RWPE2 (cell line): ENCODE data around the gene CYP4F3.
A peak's percentile ranks its signal among the peaks of the same experiment; 100 is the strongest.

Experiments
- ATAC-seq: fragments of 200-7000 bp; cut with Tn5 transposase; 3 replicates; pipeline ENCODE4 v1.9.1; 2021; ENCODE audit warnings: low read depth
- DNase-seq: peaks from one replicate; pipeline ENCODE4 v3.0.0-alpha.2; 2020; ENCODE audit warnings: low spot score
- H3K27ac ChIP-seq: fragments of 450-650 bp; 2 replicates; pipeline ENCODE4 v1.5.1; 2017; ENCODE audit warnings: mild to moderate bottlenecking; ENCODE audit not compliant: poor library complexity, severe bottlenecking
- H3K27me3 ChIP-seq: fragments of 250-450 bp; sonication (Bioruptor Pico); 2 replicates; pipeline ENCODE4 v1.5.1; 2021; ENCODE audit warnings: mild to moderate bottlenecking, moderate library complexity; ENCODE audit not compliant: insufficient read depth, poor library complexity, severe bottlenecking
- H3K36me3 ChIP-seq: fragments of 250-450 bp; sonication (Bioruptor Pico); 2 replicates; pipeline ENCODE4 v1.5.1; 2020; ENCODE audit warnings: low read depth, mild to moderate bottlenecking, moderate library complexity
- H3K4me1 ChIP-seq: fragments of 250-450 bp; sonication (Bioruptor Pico); 2 replicates; pipeline ENCODE4 v1.5.1; 2021; ENCODE audit warnings: mild to moderate bottlenecking, moderate library complexity; ENCODE audit not compliant: insufficient read depth, poor library complexity, severe bottlenecking
- H3K4me3 ChIP-seq: fragments of 250-450 bp; sonication (Bioruptor Pico); 2 replicates; pipeline ENCODE4 v1.5.1; 2021; ENCODE audit warnings: mild to moderate bottlenecking, moderate library complexity; ENCODE audit not compliant: severe bottlenecking
- H3K9me3 ChIP-seq: fragments of 250-450 bp; sonication (Bioruptor Pico); 2 replicates; pipeline ENCODE4 v1.5.1; 2021; ENCODE audit warnings: mild to moderate bottlenecking, moderate library complexity; ENCODE audit not compliant: severe bottlenecking
- CTCF ChIP-seq: fragments of 450-650 bp; IDR thresholded peaks from one replicate; pipeline ENCODE4 v1.5.1; 2017; ENCODE audit warnings: mild to moderate bottlenecking, moderate library complexity; ENCODE audit not compliant: poor library complexity, severe bottlenecking

CYP4F3 gene

GRCh38 chr19:15684828-15685227 is 44.1 kb downstream of the CYP4F3 start:
- H3K27me3 ChIP-seq = no peaks in the 10 kb centered on the region
- H3K27ac ChIP-seq = no peak overlapping the region
- no peak for TF ChIP-seq CTCF
- H3K9me3 ChIP-seq = no peaks in the 10 kb centered on the region
- H3K36me3 ChIP-seq = no peaks in the 10 kb centered on the region
- no peak for ATAC-seq
- H3K4me3 ChIP-seq = no peak overlapping the region
- no peaks in the 10 kb centered on the region for H3K4me1 ChIP-seq
- no peak for DNase-seq

GRCh38 chr19:15696654-15697194 is 56.0 kb downstream of the CYP4F3 start:
- Histone ChIP-seq H3K4me1 (no peaks in the 10 kb centered on the region), H3K4me3 (no peak overlapping the region), H3K9me3 (no peaks in the 10 kb centered on the region), H3K36me3 (no peaks in the 10 kb centered on the region), H3K27me3 (no peaks in the 10 kb centered on the region), H3K27ac (no peak overlapping the region)
- ATAC-seq (no peak), DNase-seq (no peak)
- no peak for TF ChIP-seq CTCF

- no peak for TF ChIP-seq CTCF
- H3K36me3 ChIP-seq = no peaks in the 10 kb centered on the region
- no peaks in the 10 kb centered on the region for H3K9me3 ChIP-seq
- H3K27me3 ChIP-seq = no peaks in the 10 kb centered on the region
- DNase-seq (no peak), ATAC-seq (no peak)
- H3K27ac ChIP-seq = no peak overlapping the region
- H3K4me3 ChIP-seq = no peak overlapping the region
- no peaks in the 10 kb centered on the region for H3K4me1 ChIP-seq
Observed at GRCh38 chr19:15701757-15702533, 61.2 kb downstream of the CYP4F3 start.

GRCh38 chr19:15702534-15702930 is 61.8 kb downstream of the CYP4F3 start:
- Histone ChIP-seq H3K36me3 (no peaks in the 10 kb centered on the region), H3K4me1 (no peaks in the 10 kb centered on the region), H3K9me3 (no peaks in the 10 kb centered on the region), H3K27me3 (no peaks in the 10 kb centered on the region), H3K27ac (no peak overlapping the region), H3K4me3 (no peak overlapping the region)
- DNase-seq = no peak
- no peak for TF ChIP-seq CTCF
- ATAC-seq = peak; percentile 45; the same call in 1 of the 3 replicates
